Endothelial cell of umbilical vein (primary cell): ENCODE data around the gene SNCB. TPM values are rescaled to one million over a fixed set of nuclear protein-coding genes. Genes with fewer than 3 reads are reported as not detected.

Experiments
- BruUV-seq: library from RNA; stranded (reverse); fragments of 400-500 nt; replicated peaks from 2 replicates; lab custom pipeline; 2021; lab: Mats Ljungman, UMichigan
- CTCF ChIA-PET: fragments of 300-600, 350-600 bp; sonication (Branson Sonifier 250); formaldehyde crosslinking; loops from one replicate; lab custom pipeline; 2021; ENCODE audit warnings: antibody characterized with exemption, inconsistent platforms; lab: Charles Lee
- POLR2A ChIA-PET: fragments of 300-600, 350-600 bp; sonication (Branson Sonifier 250); formaldehyde crosslinking; loops from one replicate; lab custom pipeline; 2021; ENCODE audit warnings: antibody characterized with exemption, inconsistent platforms; lab: Charles Lee
- DNase-seq: peaks from one replicate; pipeline ENCODE4 v3.0.0-alpha.2; 2011; ENCODE audit warnings: low read depth, low spot score
- FAIRE-seq: peaks from 2 replicates; lab custom pipeline; 2011; peaks lifted over from hg19 to GRCh38; lab: Jason Lieb, UNC
- H2AFZ ChIP-seq: 2 replicates; pipeline ENCODE4 v1.6.0; 2012; ENCODE audit warnings: low read depth, low read length, control low read depth, inconsistent platforms
- H3K27ac ChIP-seq: 2 replicates; pipeline ENCODE4 v1.5.1; 2011; ENCODE audit warnings: low read depth, mild to moderate bottlenecking, control low read depth, low read length, moderate library complexity; ENCODE audit not compliant: insufficient read depth
- H3K27me3 ChIP-seq, 2 experiments: 2 replicates each; pipeline versions ENCODE4 v1.6.0 to v1.6.1; 2011; ENCODE audit warnings: low read length in 2 of 2, mixed read lengths in 1 of 2; ENCODE audit not compliant: control insufficient read depth in 2 of 2, insufficient read depth in 2 of 2
- H3K36me3 ChIP-seq, 2 experiments: 2 replicates in 1 of 2; 3 replicates in 1 of 2; pipeline ENCODE4 v1.5.1; 2011; ENCODE audit warnings: low read length in 2 of 2, mild to moderate bottlenecking in 1 of 2, moderate library complexity in 1 of 2; ENCODE audit not compliant: control insufficient read depth in 2 of 2, insufficient read depth in 2 of 2; ENCODE audit errors: extremely low read depth in 1 of 2
- H3K4me1 ChIP-seq: 3 replicates; pipeline ENCODE4 v1.5.1; 2011; ENCODE audit warnings: mild to moderate bottlenecking, low read length; ENCODE audit not compliant: control insufficient read depth, insufficient read depth; ENCODE audit errors: extremely low read depth
- H3K4me2 ChIP-seq: 2 replicates; pipeline ENCODE4 v1.6.1; 2011; ENCODE audit warnings: low read length, control low read depth, mixed read lengths; ENCODE audit not compliant: insufficient read depth
- H3K4me3 ChIP-seq, 3 experiments: fragments of 200-600 bp in 1 of 3; sonication (generic), shearing (Covaris generic) in 1 of 3; replicated peaks in 1 of 3; 2 replicates each; pipeline ENCODE4 v1.5.1; 2011 to 2016; ENCODE audit warnings: control low read depth in 3 of 3, low read length in 3 of 3, mild to moderate bottlenecking in 2 of 3, inconsistent platforms in 1 of 3, low read depth in 1 of 3, moderate library complexity in 1 of 3; ENCODE audit not compliant: insufficient read depth in 1 of 3
- H3K79me2 ChIP-seq: 2 replicates; pipeline ENCODE4 v1.6.0; 2012; ENCODE audit warnings: low read length, inconsistent platforms; ENCODE audit not compliant: control insufficient read depth, insufficient read depth
- H3K9ac ChIP-seq: replicated peaks from 2 replicates; pipeline ENCODE3; 2011; ENCODE audit warnings: low read length, control low read depth; ENCODE audit not compliant: insufficient read depth; ENCODE audit errors: extremely low read depth
- H3K9me1 ChIP-seq: replicated peaks from 3 replicates; pipeline ENCODE4 v1.6.0; 2011; ENCODE audit warnings: mild to moderate bottlenecking, low read length; ENCODE audit not compliant: control insufficient read depth, insufficient read depth; ENCODE audit errors: extremely low read depth
- H3K9me3 ChIP-seq: replicated peaks from 2 replicates; pipeline ENCODE4 v1.5.1; 2012; ENCODE audit warnings: low read length, inconsistent platforms; ENCODE audit not compliant: control insufficient read depth, insufficient read depth
- H4K20me1 ChIP-seq: replicated peaks from 2 replicates; pipeline ENCODE3; 2011; ENCODE audit warnings: mild to moderate bottlenecking, low read length; ENCODE audit not compliant: control insufficient read depth, insufficient read depth; ENCODE audit errors: extremely low read depth
- EZH2 ChIP-seq: IDR thresholded peaks from 2 replicates; pipeline ENCODE4 v1.6.1; 2012; ENCODE audit warnings: borderline replicate concordance, low read depth, mild to moderate bottlenecking, moderate library complexity, low read length, inconsistent platforms; ENCODE audit not compliant: severe bottlenecking
- FOS ChIP-seq: IDR thresholded peaks from 2 replicates; pipeline ENCODE4 v1.6.1; 2011; ENCODE audit warnings: mild to moderate bottlenecking, low read length, moderate library complexity, borderline replicate concordance; ENCODE audit not compliant: insufficient read depth
- GATA2 ChIP-seq: IDR thresholded peaks from 2 replicates; pipeline ENCODE4 v1.7.0; 2011; ENCODE audit warnings: low read depth, mild to moderate bottlenecking, moderate library complexity, mixed read lengths, low read length; ENCODE audit not compliant: insufficient read length, insufficient read depth
- JUN ChIP-seq: IDR thresholded peaks from 2 replicates; pipeline ENCODE4 v1.6.1; 2011; ENCODE audit warnings: borderline replicate concordance, low read depth; ENCODE audit not compliant: insufficient read length, insufficient read depth
- MYC ChIP-seq: IDR thresholded peaks from one replicate; pipeline ENCODE4 v1.6.1; 2011; ENCODE audit warnings: mild to moderate bottlenecking, low read depth, low read length
- POLR2A ChIP-seq: IDR thresholded peaks from 2 replicates; pipeline ENCODE4 v1.6.1; 2012; ENCODE audit warnings: low read depth, mild to moderate bottlenecking, control low read depth, low read length
- POLR2AphosphoS5 ChIP-seq: IDR thresholded peaks from 2 replicates; pipeline ENCODE4 v1.6.1; 2012; ENCODE audit warnings: low read depth, mild to moderate bottlenecking, control low read depth, low read length, moderate library complexity; ENCODE audit not compliant: insufficient read depth
- dilution Hi-C: fragments of 300-500 bp; cut with MboI; formaldehyde crosslinking; loops from one replicate; pipeline ENCODE4 v1.15.0; 2019; ENCODE audit warnings: low sequenced_read_pairs; ENCODE audit not compliant: extremely low pct_ligation_motif_present
- intact Hi-C: fragments of 100-400 bp; cut with micrococcal nuclease; formaldehyde crosslinking; loops from one replicate; pipeline ENCODE4 v1.10.0; 2022
- polyA plus RNA-seq, 4 experiments: library from polyadenylated mRNA; depleted of rRNA in 3 of 4; stranded (reverse) in 3 of 4; unstranded in 1 of 4; fragments of >200 nt; gene quantifications; 2 replicates each; pipeline versions ENCODE4 v1.2.1 to v1.2.3, GENCODE V29; 2011 to 2012; ENCODE audit warnings: missing spikeins in 1 of 4
- total RNA-seq: library from RNA; stranded (reverse); gene quantifications from 2 replicates; pipeline ENCODE4 v1.2.3, GENCODE V29; 2021
- TF ChIP-seq, protein P1 (sequence below): IDR thresholded peaks from 2 replicates; pipeline ENCODE4 v1.6.1; 2011; ENCODE audit not compliant: insufficient read depth, insufficient read length
- TF ChIP-seq, protein P2 (sequence below), 2 donors: IDR thresholded peaks; 1 replicate in 1 of 2; 2 replicates in 1 of 2; pipeline ENCODE4 v1.5.1; 2011; ENCODE audit warnings: low read length in 2 of 2, mild to moderate bottlenecking in 2 of 2, moderate library complexity in 2 of 2, control low read depth in 1 of 2, inconsistent platforms in 1 of 2, low read depth in 1 of 2; ENCODE audit not compliant: insufficient read depth in 1 of 2; ENCODE audit errors: extremely low read depth in 1 of 2

The SNCB gene
- total and polyA plus RNA-seq, 2 donors (not counting 3 experiments of a cell fraction or from before 2014, with no cell fraction given), result 0.08 TPM; not detected in 1

DNA sequence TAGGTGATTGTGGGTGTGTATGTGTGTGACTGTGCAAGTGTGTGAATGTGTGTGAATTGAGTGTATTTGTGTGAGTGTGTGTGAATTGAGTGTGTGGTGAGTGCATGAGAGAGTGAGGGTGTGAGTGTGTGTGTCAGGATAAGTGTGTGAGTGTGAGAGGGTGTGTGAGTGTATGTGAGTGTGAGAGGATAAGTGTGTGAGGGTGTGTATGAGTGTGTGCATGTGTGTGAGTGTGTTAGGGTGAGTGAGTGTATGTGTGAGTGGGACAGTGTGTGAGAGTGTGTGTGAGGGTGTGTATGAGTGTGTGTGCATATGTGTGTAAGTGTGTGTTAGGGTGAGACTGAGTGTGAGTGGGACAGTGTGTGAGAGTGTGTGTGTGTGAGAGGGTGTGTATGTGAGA is 42.0 kb downstream of the SNCB start:
- no peak for DNase-seq
- Histone ChIP-seq H2AFZ (no peak overlapping the region), H4K20me1 (no peaks in the 10 kb centered on the region), H3K9ac (no peak overlapping the region), H3K9me3 (no peaks in the 10 kb centered on the region), H3K27me3 (no peaks in the 10 kb centered on the region), H3K9me1 (no peaks in the 10 kb centered on the region), H3K36me3 (no peaks in the 10 kb centered on the region), H3K4me3 (no peak overlapping the region), H3K4me2 (no peak overlapping the region), H3K4me1 (no peaks in the 10 kb centered on the region), H3K79me2 (no peaks in the 10 kb centered on the region), H3K27ac (no peak overlapping the region)
- no peak for FAIRE-seq
- intact Hi-C loops (no loop called here), dilution Hi-C loops (no loop called here)
- ChIA-PET CTCF (no interaction called here), POLR2A (no interaction called here)
- TF ChIP-seq MYC, result no peak
- TF ChIP-seq JUN, result no peak
- TF ChIP-seq POLR2AphosphoS5, result no peak
- no peak for TF ChIP-seq EZH2
- TF ChIP-seq GATA2, result no peak
- no peak for TF ChIP-seq POLR2A
- TF ChIP-seq, protein P1, sequence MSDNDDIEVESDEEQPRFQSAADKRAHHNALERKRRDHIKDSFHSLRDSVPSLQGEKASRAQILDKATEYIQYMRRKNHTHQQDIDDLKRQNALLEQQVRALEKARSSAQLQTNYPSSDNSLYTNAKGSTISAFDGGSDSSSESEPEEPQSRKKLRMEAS, result no peak
- TF ChIP-seq, protein P2, sequence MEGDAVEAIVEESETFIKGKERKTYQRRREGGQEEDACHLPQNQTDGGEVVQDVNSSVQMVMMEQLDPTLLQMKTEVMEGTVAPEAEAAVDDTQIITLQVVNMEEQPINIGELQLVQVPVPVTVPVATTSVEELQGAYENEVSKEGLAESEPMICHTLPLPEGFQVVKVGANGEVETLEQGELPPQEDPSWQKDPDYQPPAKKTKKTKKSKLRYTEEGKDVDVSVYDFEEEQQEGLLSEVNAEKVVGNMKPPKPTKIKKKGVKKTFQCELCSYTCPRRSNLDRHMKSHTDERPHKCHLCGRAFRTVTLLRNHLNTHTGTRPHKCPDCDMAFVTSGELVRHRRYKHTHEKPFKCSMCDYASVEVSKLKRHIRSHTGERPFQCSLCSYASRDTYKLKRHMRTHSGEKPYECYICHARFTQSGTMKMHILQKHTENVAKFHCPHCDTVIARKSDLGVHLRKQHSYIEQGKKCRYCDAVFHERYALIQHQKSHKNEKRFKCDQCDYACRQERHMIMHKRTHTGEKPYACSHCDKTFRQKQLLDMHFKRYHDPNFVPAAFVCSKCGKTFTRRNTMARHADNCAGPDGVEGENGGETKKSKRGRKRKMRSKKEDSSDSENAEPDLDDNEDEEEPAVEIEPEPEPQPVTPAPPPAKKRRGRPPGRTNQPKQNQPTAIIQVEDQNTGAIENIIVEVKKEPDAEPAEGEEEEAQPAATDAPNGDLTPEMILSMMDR (IDR thresholded peaks at IDR 0.05; ENCODE audit: extremely low read depth in 1 of 2, insufficient read depth in 1 of 2, low read depth in 1 of 2, low read length in 2 of 2), result no peak
- TF ChIP-seq FOS, result no peak
- BruUV-seq, result no TSS peak
